HG02973 (cell line): ENCODE measurements around the gene TMEM135.
"Not testable (repeated sequence)": the region's sequence is repeated elsewhere in the genome, so short reads cannot be mapped to it uniquely, and the experiment has no call there.

Experiments
- ATAC-seq: cut with Tn5 transposase; IDR thresholded peaks from one replicate; pipeline ENCODE4 v1.9.1; 2021; ENCODE audit warnings: moderate library complexity; ENCODE audit not compliant: unreplicated experiment

Gene TMEM135

DNA sequence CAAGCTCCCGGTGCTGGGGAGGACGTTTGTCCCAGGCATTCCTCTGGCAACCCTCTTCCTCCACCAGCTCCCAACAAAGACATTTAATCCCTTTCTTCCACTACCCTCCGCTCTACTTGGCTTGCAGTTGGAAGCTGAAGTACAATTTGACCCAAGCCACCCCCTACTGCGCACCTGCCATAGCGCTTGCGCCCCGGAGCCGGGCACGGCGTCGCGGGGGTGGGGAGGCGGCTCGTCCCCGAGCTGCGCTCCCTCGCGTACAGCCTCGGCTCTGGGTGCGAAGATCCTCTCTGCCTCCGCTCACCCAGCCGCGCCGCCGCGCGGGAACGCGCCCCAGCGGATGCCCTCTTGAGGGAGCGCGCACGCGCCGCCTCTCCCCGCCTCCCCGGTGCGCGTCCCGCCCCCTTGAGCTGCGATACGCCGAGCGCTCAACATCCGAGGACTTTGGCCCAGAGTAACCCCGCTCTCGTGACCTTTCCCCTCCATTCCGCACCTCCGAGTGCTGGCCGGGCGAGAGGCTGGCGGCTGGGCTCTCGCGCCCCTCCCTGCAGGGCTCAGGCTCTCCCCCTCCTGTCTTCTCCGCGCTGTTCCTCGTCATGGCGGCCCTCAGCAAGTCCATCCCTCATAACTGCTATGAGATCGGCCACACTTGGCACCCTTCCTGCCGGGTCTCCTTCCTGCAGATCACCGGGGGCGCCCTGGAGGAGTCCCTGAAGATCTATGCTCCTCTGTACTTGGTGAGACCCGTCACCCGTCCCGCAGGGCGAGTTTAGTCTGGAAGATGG is at the start of gene TMEM135:
Gene TMEM135 (plus strand): TSS at position 485 of the 785 bp plus-strand sequence. CDS start 112 bp downstream, at position 597.
- peak; percentile 98 for ATAC-seq

GRCh38 chr11:86988351-86988881 is 49.3 kb upstream of the TMEM135 start:
- no peak for ATAC-seq

GRCh38 chr11:86990031-86990430 is 47.7 kb upstream of the TMEM135 start:
- ATAC-seq = no peak

- no peak for ATAC-seq
Observed at GRCh38 chr11:86990515-86990914, 47.2 kb upstream of the TMEM135 start.

GRCh38 chr11:86991341-86991740 is 46.4 kb upstream of the TMEM135 start:
- ATAC-seq = no peak

DNA sequence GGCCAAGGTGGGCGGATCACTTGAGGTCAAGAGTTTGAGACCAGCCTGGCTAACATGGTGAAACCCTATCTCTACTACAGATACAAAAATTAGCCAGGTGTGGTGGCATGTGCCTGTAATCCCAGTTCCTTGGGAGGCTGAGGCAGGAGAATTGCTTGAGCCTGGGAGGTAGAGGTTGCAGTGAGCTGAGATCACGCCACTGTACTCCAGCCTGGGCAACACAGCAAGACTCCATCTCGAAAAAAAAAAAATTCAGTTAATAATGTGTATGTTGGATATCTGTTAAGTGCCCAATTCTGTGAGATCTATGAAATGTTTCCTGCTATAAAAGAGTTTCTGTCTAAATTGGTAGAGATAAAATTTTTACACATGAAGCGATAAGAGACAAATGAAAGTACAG is 45.4 kb upstream of the TMEM135 start:
- ATAC-seq = not testable (repeated sequence)

- no peak for ATAC-seq
Observed at GRCh38 chr11:86993031-86993430, 44.7 kb upstream of the TMEM135 start.

GRCh38 chr11:86996953-86997570 is 40.7 kb upstream of the TMEM135 start:
- ATAC-seq = no peak

DNA sequence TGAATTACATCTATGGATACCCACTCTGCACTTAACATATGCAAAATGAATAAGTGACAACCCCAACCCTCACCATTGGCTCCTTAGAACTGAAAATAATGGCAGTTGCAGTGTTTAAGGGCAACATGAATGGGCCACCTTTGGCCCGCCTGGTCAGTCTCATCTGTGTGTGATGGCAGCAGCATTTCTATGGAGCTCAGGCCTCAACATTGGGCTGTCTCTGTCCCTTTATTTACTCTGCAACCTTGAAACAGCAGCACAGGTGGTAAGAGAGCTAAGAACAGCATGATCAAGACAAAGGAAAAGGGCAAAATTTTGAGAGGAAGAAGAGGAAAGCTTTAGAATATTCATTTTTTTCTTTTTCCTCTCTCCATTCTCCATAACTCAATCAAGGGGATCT is 38.3 kb upstream of the TMEM135 start:
- no peak for ATAC-seq

- no peak for ATAC-seq
Observed at GRCh38 chr11:86999859-87000753, 37.6 kb upstream of the TMEM135 start.

DNA sequence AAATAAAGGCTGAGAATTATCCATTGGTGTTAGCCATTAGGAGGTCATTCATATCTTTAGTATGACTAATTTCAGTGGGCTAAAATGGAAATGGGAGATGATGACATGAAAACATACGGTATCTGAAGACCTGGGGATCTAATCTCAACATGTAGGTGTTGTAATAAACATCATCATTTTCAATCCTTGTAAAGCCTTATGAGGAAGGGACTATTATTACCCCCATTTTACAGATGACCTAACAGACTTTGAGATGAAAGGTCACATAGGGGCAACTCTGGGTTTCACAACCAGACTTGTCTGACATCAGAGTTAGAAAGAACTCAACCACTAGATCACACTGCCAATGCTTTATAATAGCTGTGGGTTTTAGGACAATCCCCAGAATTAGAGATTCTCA is 34.8 kb upstream of the TMEM135 start:
- no peak for ATAC-seq

GRCh38 chr11:87004281-87004680 is 33.5 kb upstream of the TMEM135 start:
- not testable (repeated sequence) for ATAC-seq

DNA sequence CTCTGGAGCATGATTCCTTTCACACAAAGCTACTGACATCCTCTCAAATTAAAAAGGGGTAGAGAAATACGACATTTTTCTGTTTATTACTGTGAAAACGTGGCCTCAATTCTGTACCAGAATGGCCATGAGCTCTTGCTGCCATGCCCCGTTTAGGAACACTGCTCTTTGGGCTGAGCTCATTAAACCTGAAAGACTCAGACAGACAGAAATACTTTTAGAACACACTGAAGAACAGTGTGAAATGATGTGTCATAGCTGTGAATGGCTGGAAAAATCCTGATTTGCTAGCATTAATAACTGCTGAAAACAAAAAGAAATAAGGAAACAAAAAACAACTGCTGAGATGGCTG is 32.2 kb upstream of the TMEM135 start:
- ATAC-seq = no peak

- ATAC-seq = no peak
Observed at GRCh38 chr11:87006035-87006434, 31.7 kb upstream of the TMEM135 start.

DNA sequence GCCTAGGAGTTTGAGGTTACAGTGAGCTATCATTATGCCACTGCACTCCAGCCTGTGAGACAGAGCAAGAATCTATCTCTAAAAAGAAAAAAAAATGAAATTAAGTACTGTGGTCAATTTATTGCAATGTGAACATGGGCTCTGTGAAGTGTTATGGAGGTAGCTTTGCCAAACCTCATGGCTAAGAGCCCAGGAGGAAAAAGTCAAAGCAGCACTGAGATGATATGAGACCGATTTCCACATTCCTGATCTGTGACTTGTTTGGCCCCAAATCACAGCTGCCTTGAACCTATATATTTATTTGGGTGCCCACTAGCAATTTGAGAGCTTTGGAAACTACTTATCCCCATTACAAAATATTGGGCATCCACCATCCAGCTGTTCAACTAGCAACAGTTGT is 29.8 kb upstream of the TMEM135 start:
- ATAC-seq = no peak

DNA sequence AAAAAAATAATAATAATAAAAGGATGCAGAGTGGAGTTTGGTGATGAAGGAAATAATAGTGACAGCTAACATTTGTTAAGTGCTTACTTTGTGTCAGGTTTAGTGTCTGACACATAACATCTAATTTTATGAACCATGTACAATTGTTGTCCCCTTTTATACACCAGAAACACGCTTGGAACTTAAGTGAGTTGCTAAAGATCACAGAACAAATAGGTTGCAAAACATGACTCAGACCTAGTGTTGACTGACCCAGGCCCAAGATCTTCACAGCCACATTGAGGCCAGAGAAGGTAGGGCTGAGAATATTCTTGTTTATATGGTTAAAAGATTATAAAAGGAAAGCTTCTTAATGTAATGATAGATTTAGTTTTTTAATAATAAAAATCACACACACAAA is 25.6 kb upstream of the TMEM135 start:
- no peak for ATAC-seq

DNA sequence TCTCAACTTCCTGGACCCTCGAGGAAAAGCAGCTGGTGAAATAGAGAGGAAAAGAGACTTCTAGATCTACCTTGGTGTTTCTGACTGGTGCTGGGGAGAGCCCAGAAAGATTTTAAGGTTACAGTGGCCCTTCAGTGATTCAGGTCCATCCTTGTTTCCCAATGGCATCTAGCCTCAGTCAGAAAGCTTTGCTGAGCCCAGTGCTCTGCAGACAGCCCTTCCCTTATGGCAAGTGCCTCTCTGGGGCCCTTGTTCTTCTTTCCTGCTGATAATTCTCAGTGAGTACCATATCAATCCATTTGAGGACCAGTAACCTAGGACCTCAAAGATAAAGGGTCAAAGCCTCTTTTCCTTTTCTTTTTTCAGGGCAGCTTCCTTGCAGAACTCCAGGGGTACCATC is 25.1 kb upstream of the TMEM135 start:
- no peak for ATAC-seq

GRCh38 chr11:87013912-87014825 is 23.6 kb upstream of the TMEM135 start:
- no peak for ATAC-seq

- ATAC-seq = no peak
Observed at GRCh38 chr11:87015645-87016044, 22.1 kb upstream of the TMEM135 start.

- no peak for ATAC-seq
Observed at GRCh38 chr11:87019613-87020271, 18.0 kb upstream of the TMEM135 start.
